ENCODE data around the gene LHX3. TPM values are rescaled to one million over a fixed set of nuclear protein-coding genes. Genes with fewer than 3 reads are reported as not detected.
A peak's percentile ranks its signal among the peaks of the same experiment; 100 is the strongest.

LHX3 gene
- total and polyA plus RNA-seq, 2 donors (not counting 1 experiment from before 2014, with no cell fraction given), result 0.07 to 0.30 TPM

- no peaks in the 10 kb centered on the region for H3K27me3 Mint-ChIP-seq
- Histone ChIP-seq H3K79me2 (ENCODE audit: control insufficient read depth, insufficient read depth, low read length) (peaks cover 78% of the 10 kb centered on the region), H3K9me3 (ENCODE audit: control extremely low read depth in 1 of 3, control insufficient read depth in 2 of 3, insufficient read depth in 1 of 3, low read length in 2 of 3) (no peaks in the 10 kb centered on the region), H3K4me1 (ENCODE audit: control insufficient read depth in 2 of 2, insufficient read depth in 2 of 2, low read length in 2 of 2) (peaks cover 15 to 35% of the 10 kb centered on the region in 2 donors), H3K27me3 (replicated peaks in 1 of 4; ENCODE audit: control extremely low read depth in 1 of 4, control insufficient read depth in 3 of 4, insufficient read depth in 4 of 4, low read length in 3 of 4) (no peaks in the 10 kb centered on the region), H3K4me3 (ENCODE audit: control extremely low read depth in 1 of 5, extremely low read depth in 1 of 5, insufficient read depth in 1 of 5, low read depth in 2 of 5, low read length in 4 of 5) (no peak overlapping the region), H3K4me2 (replicated peaks; ENCODE audit: low read depth, low read length, poor library complexity, severe bottlenecking) (no peak overlapping the region), H2AFZ (ENCODE audit: insufficient read depth, low read depth, low read length, poor library complexity, severe bottlenecking) (no peak overlapping the region), H3K36me3 (replicated peaks in 1 of 2; ENCODE audit: control extremely low read depth in 1 of 2, control insufficient read depth in 1 of 2, extremely low read depth in 1 of 2, insufficient read depth in 2 of 2, low read length in 1 of 2) (peaks cover 0 to 96% of the 10 kb centered on the region in 2 experiments), H4K20me1 (ENCODE audit: control insufficient read depth, insufficient read depth, low read length, poor library complexity, severe bottlenecking) (peaks cover 88% of the 10 kb centered on the region), H3K27ac (ENCODE audit: low read length in 2 of 2) (no peak overlapping the region), H3K9ac (ENCODE audit: low read length) (no peak overlapping the region)
- POLR2A ChIA-PET, result no interaction called here
- no peaks in the 10 kb centered on the region for H3K9me3 Mint-ChIP-seq (ENCODE audit: insufficient read depth)
- 93% methylated on average over 12 of the region's 15 CpGs for WGBS (ENCODE audit: insufficient coverage)
- H3K4me3 Mint-ChIP-seq, result no peak overlapping the region
- H3K4me1 Mint-ChIP-seq, result peaks cover 37% of the 10 kb centered on the region
- DNase-seq (no peak), ATAC-seq (ENCODE audit: low read depth) (no peak)
- peak overlapping the region; percentile 50 for H3K27ac Mint-ChIP-seq
- intact Hi-C loops (cut with micrococcal nuclease), result no loop called here
- CTCF ChIA-PET, result interaction anchor here (0.6 to 1.3 kb wide), 3 partner anchors 20 to 847 kb away, joined by 3 to 6 read pairs (median 3); no protein-coding TSS in a partner anchor
- TF ChIP-seq CTCF (IDR thresholded peaks at IDR 0.05), result no peak
- no peak for TF ChIP-seq EZH2 (IDR thresholded peaks at IDR 0.05; ENCODE audit: borderline replicate concordance, insufficient read depth, low read depth, low read length, poor library complexity, severe bottlenecking)
These were observed 15.2 kb upstream of the LHX3 start for GRCh38 chr9:136220017-136220729.

GRCh38 chr9:136219276-136219675, 14.3 kb upstream of the LHX3 start:
- TF ChIP-seq CTCF (IDR thresholded peaks at IDR 0.05) (no peak), EZH2 (IDR thresholded peaks at IDR 0.05; ENCODE audit: borderline replicate concordance, insufficient read depth, low read depth, low read length, poor library complexity, severe bottlenecking) (no peak)
- DNase-seq, result no peak
- Histone ChIP-seq H4K20me1 (ENCODE audit: control insufficient read depth, insufficient read depth, low read length, poor library complexity, severe bottlenecking) (peaks cover 95% of the 10 kb centered on the region), H3K36me3 (replicated peaks in 1 of 2; ENCODE audit: control extremely low read depth in 1 of 2, control insufficient read depth in 1 of 2, extremely low read depth in 1 of 2, insufficient read depth in 2 of 2, low read length in 1 of 2) (peaks cover 2 to 96% of the 10 kb centered on the region in 2 experiments), H3K79me2 (ENCODE audit: control insufficient read depth, insufficient read depth, low read length) (peaks cover 83% of the 10 kb centered on the region), H3K27ac (ENCODE audit: low read length in 2 of 2) (no peak overlapping the region), H3K4me3 (ENCODE audit: control extremely low read depth in 1 of 5, extremely low read depth in 1 of 5, insufficient read depth in 1 of 5, low read depth in 2 of 5, low read length in 4 of 5) (no peak overlapping the region), H3K9ac (ENCODE audit: low read length) (no peak overlapping the region), H3K4me2 (replicated peaks; ENCODE audit: low read depth, low read length, poor library complexity, severe bottlenecking) (no peak overlapping the region), H3K4me1 (ENCODE audit: control insufficient read depth in 2 of 2, insufficient read depth in 2 of 2, low read length in 2 of 2) (peaks cover 6 to 26% of the 10 kb centered on the region in 2 donors), H3K9me3 (ENCODE audit: control extremely low read depth in 1 of 3, control insufficient read depth in 2 of 3, insufficient read depth in 1 of 3, low read length in 2 of 3) (no peaks in the 10 kb centered on the region), H3K27me3 (replicated peaks in 1 of 4; ENCODE audit: control extremely low read depth in 1 of 4, control insufficient read depth in 3 of 4, insufficient read depth in 4 of 4, low read length in 3 of 4) (no peaks in the 10 kb centered on the region), H2AFZ (ENCODE audit: insufficient read depth, low read depth, low read length, poor library complexity, severe bottlenecking) (no peak overlapping the region)
- ChIA-PET CTCF (interaction anchor here (0.6 to 1.3 kb wide), 4 partner anchors 21 to 848 kb away, joined by 3 to 6 read pairs (median 4); no protein-coding TSS in a partner anchor), POLR2A (no interaction called here)
- intact Hi-C loops (cut with micrococcal nuclease), result no loop called here
- H3K4me1 Mint-ChIP-seq, result peaks cover 35% of the 10 kb centered on the region
- H3K27me3 Mint-ChIP-seq, result no peaks in the 10 kb centered on the region
- no peak overlapping the region for H3K27ac Mint-ChIP-seq
- 97% methylated on average over 9 of the region's 13 CpGs for WGBS (ENCODE audit: insufficient coverage)
- no peak overlapping the region for H3K4me3 Mint-ChIP-seq
- H3K9me3 Mint-ChIP-seq (ENCODE audit: insufficient read depth), result no peaks in the 10 kb centered on the region
- no peak for ATAC-seq (ENCODE audit: low read depth)

Measured in B cell (primary cell).